Brain microvascular endothelial cell (primary cell): ENCODE measurements around the gene CIZ1.
"Not testable (repeated sequence)": the region's sequence is repeated elsewhere in the genome, so short reads cannot be mapped to it uniquely, and the experiment has no call there.

Experiments used
- DNase-seq: peaks from one replicate; pipeline ENCODE4 v3.0.0-alpha.2; 2020
- H3K27ac ChIP-seq: fragments of 250-450 bp; sonication (Bioruptor Pico); 2 replicates; pipeline ENCODE4 v1.5.1; 2020; ENCODE audit warnings: mild to moderate bottlenecking, moderate library complexity
- H3K27me3 ChIP-seq: fragments of 250-450 bp; sonication (Bioruptor Pico); replicated peaks from 2 replicates; pipeline ENCODE4 v1.5.1; 2020; ENCODE audit warnings: mild to moderate bottlenecking
- H3K36me3 ChIP-seq: fragments of 250-450 bp; sonication (Bioruptor Pico); replicated peaks from 2 replicates; pipeline ENCODE4 v1.5.1; 2020; ENCODE audit warnings: mild to moderate bottlenecking
- H3K4me3 ChIP-seq: 2 replicates; pipeline ENCODE4 v1.5.1; 2011; ENCODE audit warnings: low read depth, mild to moderate bottlenecking, control low read depth, low read length, moderate library complexity
- in situ Hi-C: cut with HindIII; loops from 2 replicates; pipeline ENCODE4 v1.10.0; 2017; ENCODE audit warnings: low sequenced_read_pairs, low pct_ligation_motif_present
- TF ChIP-seq, protein P1 (sequence below): IDR thresholded peaks from 2 replicates; pipeline ENCODE4 v1.5.1; 2011; ENCODE audit warnings: low read depth, mild to moderate bottlenecking, moderate library complexity, low read length, control low read depth, inconsistent platforms; ENCODE audit errors: missing control alignments

Gene CIZ1, protein sequence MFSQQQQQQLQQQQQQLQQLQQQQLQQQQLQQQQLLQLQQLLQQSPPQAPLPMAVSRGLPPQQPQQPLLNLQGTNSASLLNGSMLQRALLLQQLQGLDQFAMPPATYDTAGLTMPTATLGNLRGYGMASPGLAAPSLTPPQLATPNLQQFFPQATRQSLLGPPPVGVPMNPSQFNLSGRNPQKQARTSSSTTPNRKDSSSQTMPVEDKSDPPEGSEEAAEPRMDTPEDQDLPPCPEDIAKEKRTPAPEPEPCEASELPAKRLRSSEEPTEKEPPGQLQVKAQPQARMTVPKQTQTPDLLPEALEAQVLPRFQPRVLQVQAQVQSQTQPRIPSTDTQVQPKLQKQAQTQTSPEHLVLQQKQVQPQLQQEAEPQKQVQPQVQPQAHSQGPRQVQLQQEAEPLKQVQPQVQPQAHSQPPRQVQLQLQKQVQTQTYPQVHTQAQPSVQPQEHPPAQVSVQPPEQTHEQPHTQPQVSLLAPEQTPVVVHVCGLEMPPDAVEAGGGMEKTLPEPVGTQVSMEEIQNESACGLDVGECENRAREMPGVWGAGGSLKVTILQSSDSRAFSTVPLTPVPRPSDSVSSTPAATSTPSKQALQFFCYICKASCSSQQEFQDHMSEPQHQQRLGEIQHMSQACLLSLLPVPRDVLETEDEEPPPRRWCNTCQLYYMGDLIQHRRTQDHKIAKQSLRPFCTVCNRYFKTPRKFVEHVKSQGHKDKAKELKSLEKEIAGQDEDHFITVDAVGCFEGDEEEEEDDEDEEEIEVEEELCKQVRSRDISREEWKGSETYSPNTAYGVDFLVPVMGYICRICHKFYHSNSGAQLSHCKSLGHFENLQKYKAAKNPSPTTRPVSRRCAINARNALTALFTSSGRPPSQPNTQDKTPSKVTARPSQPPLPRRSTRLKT

DNA sequence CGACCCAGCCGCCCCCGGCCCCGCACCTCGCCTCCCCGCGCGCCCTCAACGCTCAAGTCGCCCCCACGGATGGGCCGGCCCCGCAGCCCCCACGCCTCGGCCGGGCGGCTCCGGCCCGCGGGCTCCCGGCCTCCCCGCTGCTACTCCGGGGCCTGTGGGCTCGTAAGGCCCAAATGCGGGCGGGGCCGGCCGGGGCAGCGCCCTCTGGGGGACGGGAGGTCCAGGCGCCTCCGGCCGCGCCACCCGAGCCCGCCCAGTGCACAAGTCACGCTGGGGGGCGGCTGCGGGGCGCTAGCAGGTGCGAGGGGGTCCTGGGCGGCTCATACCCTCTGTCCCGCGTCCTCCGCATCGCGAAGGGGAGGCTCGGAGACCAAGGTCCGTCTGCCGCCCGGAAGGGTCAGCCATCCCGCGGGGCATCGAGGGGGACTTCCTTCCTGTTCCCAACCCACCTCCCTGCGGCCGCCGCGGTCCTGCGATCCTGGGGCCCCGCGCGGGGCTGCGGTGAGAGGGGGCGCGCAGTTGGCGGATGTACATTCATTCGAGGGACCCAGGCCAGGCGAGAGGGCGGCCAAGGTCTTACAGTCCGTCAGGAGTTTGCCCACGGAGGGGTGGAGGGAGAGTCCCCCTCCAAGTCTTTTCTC is at the start of gene CIZ1:
TSS of gene CIZ1 (minus strand) at position 167 of the 641 bp plus-strand sequence. CDS start 715 bp downstream, outside the sequence.
- peak within 1 kb of the TSS; percentile 77 for H3K4me3 ChIP-seq
- in situ Hi-C loops, result no loop called here
- H3K27me3 ChIP-seq, result no peaks in the 10 kb centered on the region
- peaks cover 13% of the 10 kb centered on the region for H3K36me3 ChIP-seq
- peak within 1 kb of the TSS; percentile 70 for H3K27ac ChIP-seq
- peak; percentile 33 for DNase-seq
- TF ChIP-seq, protein P1, sequence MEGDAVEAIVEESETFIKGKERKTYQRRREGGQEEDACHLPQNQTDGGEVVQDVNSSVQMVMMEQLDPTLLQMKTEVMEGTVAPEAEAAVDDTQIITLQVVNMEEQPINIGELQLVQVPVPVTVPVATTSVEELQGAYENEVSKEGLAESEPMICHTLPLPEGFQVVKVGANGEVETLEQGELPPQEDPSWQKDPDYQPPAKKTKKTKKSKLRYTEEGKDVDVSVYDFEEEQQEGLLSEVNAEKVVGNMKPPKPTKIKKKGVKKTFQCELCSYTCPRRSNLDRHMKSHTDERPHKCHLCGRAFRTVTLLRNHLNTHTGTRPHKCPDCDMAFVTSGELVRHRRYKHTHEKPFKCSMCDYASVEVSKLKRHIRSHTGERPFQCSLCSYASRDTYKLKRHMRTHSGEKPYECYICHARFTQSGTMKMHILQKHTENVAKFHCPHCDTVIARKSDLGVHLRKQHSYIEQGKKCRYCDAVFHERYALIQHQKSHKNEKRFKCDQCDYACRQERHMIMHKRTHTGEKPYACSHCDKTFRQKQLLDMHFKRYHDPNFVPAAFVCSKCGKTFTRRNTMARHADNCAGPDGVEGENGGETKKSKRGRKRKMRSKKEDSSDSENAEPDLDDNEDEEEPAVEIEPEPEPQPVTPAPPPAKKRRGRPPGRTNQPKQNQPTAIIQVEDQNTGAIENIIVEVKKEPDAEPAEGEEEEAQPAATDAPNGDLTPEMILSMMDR, result peak; percentile 49

DNA sequence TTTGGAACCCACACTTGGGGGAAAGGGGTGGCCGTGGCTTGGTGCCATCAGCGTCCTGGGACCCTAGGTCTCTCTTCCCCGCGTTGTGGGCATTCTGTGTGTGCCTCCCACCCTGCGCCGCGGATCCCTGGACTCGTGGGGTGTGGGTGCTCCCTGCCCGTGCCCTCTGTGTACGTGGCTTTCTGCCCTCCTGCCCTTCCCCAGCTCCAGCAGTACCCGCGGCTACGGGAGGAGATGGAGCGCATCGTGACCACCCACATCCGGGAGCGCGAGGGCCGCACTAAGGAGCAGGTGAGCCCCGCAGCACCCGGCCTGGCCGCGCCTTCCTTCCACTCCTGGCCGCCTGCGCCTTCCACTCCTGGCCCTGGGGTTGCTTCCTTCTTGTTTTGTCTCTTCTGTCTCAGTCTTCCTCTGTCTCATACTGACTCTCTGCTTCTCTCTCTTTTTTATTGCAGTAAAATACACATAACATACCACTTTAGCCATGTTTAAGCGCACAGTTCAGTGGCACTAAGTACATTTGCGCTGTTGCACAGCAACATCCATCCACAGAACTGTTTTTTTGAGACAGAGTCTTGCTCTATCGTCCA is 42.5 kb upstream of the CIZ1 start:
- TF ChIP-seq, protein P1, result no peak
- H3K36me3 ChIP-seq, result no peaks in the 10 kb centered on the region
- in situ Hi-C loops, result no loop called here
- H3K4me3 ChIP-seq, result no peak overlapping the region
- H3K27ac ChIP-seq, result no peak overlapping the region
- no peak for DNase-seq
- H3K27me3 ChIP-seq, result no peaks in the 10 kb centered on the region

DNA sequence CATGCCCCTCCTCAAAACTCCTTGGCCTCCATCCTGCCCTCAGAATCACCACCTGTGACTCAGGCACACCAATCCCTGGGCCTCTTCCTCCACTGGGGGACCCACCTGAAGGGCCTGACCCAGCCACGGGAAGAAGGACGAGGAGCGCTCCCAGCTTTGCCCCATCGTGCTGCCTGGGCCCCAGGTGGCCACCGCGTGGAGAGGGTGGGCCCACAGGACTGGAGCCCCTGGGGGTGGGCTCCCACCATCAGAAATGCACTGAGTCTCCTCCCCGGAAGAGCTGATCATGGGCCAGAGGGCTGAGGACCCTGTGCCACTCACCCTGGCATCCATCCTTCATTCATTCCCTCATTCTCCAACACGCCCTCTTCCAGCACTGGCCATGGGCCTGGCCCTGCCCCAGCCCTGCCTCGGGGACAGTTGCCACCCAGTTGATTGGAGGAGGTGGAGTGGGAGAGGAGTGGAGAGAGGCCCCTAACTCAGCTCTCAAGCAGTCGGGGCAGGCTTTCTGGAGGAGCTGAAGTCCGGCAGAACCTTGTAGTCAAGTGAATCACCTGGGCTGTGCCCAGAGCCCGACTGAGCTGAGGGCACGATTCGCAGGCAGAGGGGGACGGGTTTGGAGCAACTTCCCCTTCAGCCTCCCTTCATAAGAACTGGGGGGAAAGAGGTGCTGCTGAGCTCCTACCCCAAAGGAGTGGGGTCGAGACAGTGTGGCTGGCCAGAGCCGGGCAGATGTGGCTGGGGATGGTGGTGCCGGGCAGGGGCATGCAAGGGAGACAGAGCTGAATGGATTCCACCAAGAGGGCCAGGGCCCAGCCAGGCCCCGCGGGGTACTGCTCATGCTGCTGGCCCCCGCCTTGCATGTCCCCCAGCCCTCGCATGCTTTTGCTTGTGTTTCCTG is 41.4 kb upstream of the CIZ1 start:
- TF ChIP-seq, protein P1, result no peak
- in situ Hi-C loops, result no loop called here
- Histone ChIP-seq H3K27ac (no peak overlapping the region), H3K4me3 (no peak overlapping the region), H3K27me3 (no peaks in the 10 kb centered on the region), H3K36me3 (no peaks in the 10 kb centered on the region)
- DNase-seq, result no peak

DNA sequence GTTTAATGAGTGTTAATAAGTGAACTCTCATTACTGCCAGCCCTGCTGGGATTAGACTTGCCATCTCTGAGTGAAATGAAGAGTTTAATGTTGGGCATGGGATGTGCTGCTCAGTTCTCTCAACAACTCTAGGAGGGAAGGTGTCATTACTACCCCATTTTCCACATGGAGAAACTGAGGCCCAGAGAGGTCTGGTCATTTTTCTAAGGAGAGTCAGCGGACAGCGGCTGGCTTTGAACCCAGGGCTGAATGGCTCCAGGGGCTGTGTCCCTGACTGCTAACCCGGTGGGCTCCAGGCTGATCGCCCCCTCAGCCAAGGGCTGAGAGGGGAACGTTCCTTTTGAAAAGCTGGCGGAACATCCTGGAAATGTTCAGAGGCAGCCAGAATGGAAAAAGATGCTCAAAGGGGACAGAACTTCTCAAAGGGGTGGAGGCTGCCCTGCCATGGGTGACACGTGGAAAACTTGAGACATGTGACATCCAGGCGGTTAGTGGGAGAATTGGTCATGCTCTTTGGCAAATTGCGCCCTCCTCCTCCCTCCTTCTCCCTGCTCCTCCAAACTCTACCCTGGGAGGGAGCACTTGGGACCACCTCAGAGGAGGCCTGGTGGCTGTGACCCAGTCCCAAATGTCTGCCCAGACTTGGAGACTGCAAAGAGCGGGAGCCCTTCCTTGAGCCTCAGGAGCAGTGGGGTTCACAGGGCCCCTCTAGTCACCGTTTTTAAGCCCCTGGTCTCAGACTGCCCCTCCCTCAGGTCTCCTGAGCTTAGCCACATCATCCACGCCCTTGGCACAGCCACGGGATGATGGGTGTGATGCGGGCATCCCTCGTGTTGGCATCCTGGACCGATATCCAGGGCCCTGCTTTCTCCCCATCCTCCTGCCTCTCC is 40.5 kb upstream of the CIZ1 start:
- H3K27me3 ChIP-seq, result no peaks in the 10 kb centered on the region
- H3K4me3 ChIP-seq, result no peak overlapping the region
- TF ChIP-seq, protein P1, result no peak
- in situ Hi-C loops, result no loop called here
- no peak overlapping the region for H3K27ac ChIP-seq
- H3K36me3 ChIP-seq, result no peaks in the 10 kb centered on the region
- DNase-seq, result no peak

DNA sequence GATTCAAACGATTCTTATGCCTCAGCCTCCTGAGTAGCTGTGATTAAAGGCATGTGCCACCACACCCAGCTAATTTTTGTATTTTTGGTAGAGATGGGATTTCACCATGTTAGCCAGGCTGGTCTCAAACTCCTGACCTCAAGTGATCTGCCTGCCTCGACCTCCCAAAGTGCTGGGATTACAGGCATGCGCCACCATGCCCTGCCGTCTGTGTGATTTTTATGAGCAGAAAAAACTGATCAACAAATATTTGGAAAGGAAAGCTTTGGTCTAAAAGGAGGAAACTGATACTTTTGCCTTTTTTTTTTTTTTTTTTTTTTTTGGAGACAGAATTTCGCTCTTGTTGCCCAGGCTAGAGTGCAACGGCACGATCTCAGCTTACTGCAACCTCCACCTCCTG is 39.5 kb upstream of the CIZ1 start:
- H3K27me3 ChIP-seq, DNase-seq, H3K4me3 ChIP-seq, H3K36me3 ChIP-seq, H3K27ac ChIP-seq, in situ Hi-C loops: not testable (repeated sequence)
